Measurements from ENCODE around the gene KIF9. TPM values are rescaled to one million over a fixed set of nuclear protein-coding genes. Genes with fewer than 3 reads are reported as not detected.

Gene KIF9
- total and polyA plus RNA-seq, 2 of the 8 experiments (the other 6 are each of a cell fraction or from before 2014, with no cell fraction given) = 5.0 to 8.0 TPM

- CTCF ChIA-PET (ENCODE audit: partially characterized antibody) = interaction anchor here (0.8 to 7.1 kb wide), 4 partner anchors 17 to 338 kb away, joined by 3 to 59 read pairs (median 4); no protein-coding TSS in a partner anchor
- Histone ChIP-seq H3K23ac (ENCODE audit: insufficient read length) (no peak overlapping the region), H2BK12ac (ENCODE audit: low read depth, low read length) (no peak overlapping the region), H3K4me2 (ENCODE audit: insufficient read depth in 1 of 2, low read depth in 2 of 2, low read length in 2 of 2) (no peak overlapping the region), H4K5ac (ENCODE audit: insufficient read length, low read depth, low read length) (no peak overlapping the region), H3K27me3 (replicated peaks in 1 of 4; ENCODE audit: control insufficient read depth in 3 of 4, extremely low read depth in 1 of 4, insufficient read depth in 3 of 4, low read length in 3 of 4) (no peaks in the 10 kb centered on the region), H3K4ac (replicated peaks; ENCODE audit: insufficient read length, low read depth, low read length) (no peak overlapping the region), H3K79me2 (ENCODE audit: control insufficient read depth in 1 of 2, insufficient read depth in 2 of 2, low read length in 2 of 2) (no peaks in the 10 kb centered on the region), H3K36me3 (ENCODE audit: control insufficient read depth in 2 of 4, insufficient read depth in 4 of 4, low read length in 3 of 4) (peaks cover 14 to 31% (median 19%) of the 10 kb centered on the region in 4 experiments; a peak in 7 of 8 replicates), H2BK5ac (ENCODE audit: low read depth, low read length) (no peak overlapping the region), H3K27ac (ENCODE audit: low read depth, low read length) (no peak overlapping the region), H4K91ac (replicated peaks; ENCODE audit: insufficient read length, low read length) (no peak overlapping the region), H3K9me3 (ENCODE audit: insufficient read depth in 2 of 2, low read depth in 1 of 2, low read length in 1 of 2) (no peaks in the 10 kb centered on the region), H3K79me1 (ENCODE audit: low read depth, low read length) (no peaks in the 10 kb centered on the region), H2AK5ac (ENCODE audit: low read depth, low read length) (no peak overlapping the region), H3K18ac (ENCODE audit: extremely low read depth, low read length) (no peak overlapping the region), H3K14ac (ENCODE audit: insufficient read length) (no peak overlapping the region), H4K20me1 (replicated peaks in 1 of 2; ENCODE audit: control insufficient read depth in 1 of 2, insufficient read depth in 2 of 2, low read length in 2 of 2) (peaks cover 0 to 1% of the 10 kb centered on the region in 2 experiments), H4K8ac (ENCODE audit: extremely low read depth, insufficient read depth, low read length) (no peak overlapping the region), H2BK15ac (ENCODE audit: low read length) (no peak overlapping the region), H2BK20ac (ENCODE audit: low read length) (no peak overlapping the region), H3K4me1 (replicated peaks in 1 of 4; ENCODE audit: control insufficient read depth in 3 of 4, insufficient read depth in 4 of 4, low read length in 3 of 4) (no peaks in the 10 kb centered on the region), H2AFZ (ENCODE audit: low read length) (no peak overlapping the region), H3K4me3 (ENCODE audit: extremely low read depth in 1 of 4, insufficient read depth in 2 of 4, low read depth in 3 of 4, low read length in 4 of 4) (no peak overlapping the region), H3K56ac (replicated peaks; ENCODE audit: insufficient read length, low read depth, low read length) (no peak overlapping the region), H3K9ac (replicated peaks in 1 of 4; ENCODE audit: extremely low read depth in 1 of 4, low read depth in 3 of 4, low read length in 3 of 4) (no peak overlapping the region), H3K23me2 (ENCODE audit: low read depth, low read length) (no peaks in the 10 kb centered on the region), H2BK120ac (replicated peaks; ENCODE audit: low read depth, low read length) (no peak overlapping the region)
- WGBS, 2 experiments (ENCODE audit: extremely low coverage in 1 of 2, insufficient coverage in 1 of 2, insufficient read length in 1 of 2, insufficient replicate concordance in 2 of 2, low coverage in 1 of 2, low lambda C conversion rate in 2 of 2, missing lambda C conversion rate in 1 of 2) = 46% methylated on average over 2 of the region's 2 CpGs; no CpG with 5 or more reads in 1 of the 2 experiments
- DNase-seq (ENCODE audit: low read depth in 1 of 2, low spot score in 2 of 2) = no peak
- TF ChIP-seq JUN (IDR thresholded peaks at IDR 0.05; ENCODE audit: low read depth, low read length) (no peak), BACH1 (IDR thresholded peaks at IDR 0.05; ENCODE audit: low read length) (no peak), TAF7 (optimal IDR thresholded peaks at IDR 0.05; ENCODE audit: borderline replicate concordance, low read depth, low read length) (no peak), TEAD4 (IDR thresholded peaks at IDR 0.05; ENCODE audit: low read depth, low read length) (no peak), SIX5 (IDR thresholded peaks at IDR 0.05; ENCODE audit: low read depth, low read length) (no peak), EZH2 (IDR thresholded peaks at IDR 0.05; ENCODE audit: low read depth, low read length, severe bottlenecking) (no peak), CTBP2 (IDR thresholded peaks at IDR 0.05; ENCODE audit: borderline replicate concordance, insufficient read depth, insufficient read length, low read length) (no peak), HDAC6 (IDR thresholded peaks at IDR 0.05; ENCODE audit: low read depth, low read length) (no peak), SIN3A (conservative IDR thresholded peaks at IDR 0.05 in 1 of 2, IDR thresholded peaks at IDR 0.05 in 1 of 2; ENCODE audit: low read depth in 1 of 2, low read length in 2 of 2) (no peak), KDM4A (IDR thresholded peaks at IDR 0.05; ENCODE audit: low read depth, low read length, severe bottlenecking) (no peak), POLR2AphosphoS5 (IDR thresholded peaks at IDR 0.05; ENCODE audit: low read depth, low read length) (no peak), MAFK (IDR thresholded peaks at IDR 0.05; ENCODE audit: low read depth, low read length) (no peak), TBP (IDR thresholded peaks at IDR 0.05; ENCODE audit: low read depth, low read length) (no peak), CBX8 (IDR thresholded peaks at IDR 0.05; ENCODE audit: borderline replicate concordance, low read depth, low read length) (no peak)
- no peak for FAIRE-seq
- POLR2A ChIA-PET (ENCODE audit: partially characterized antibody) = no interaction called here
These were observed 37.4 kb upstream of the KIF9 start for GRCh38 chr3:47319956-47320355.
